Mesenchymal stem cell (in vitro differentiated cells and primary cell): ENCODE measurements around the gene ITK.
A peak's percentile ranks its signal among the peaks of the same experiment; 100 is the strongest.

Source experiments
- DNase-seq: peaks from one replicate; pipeline ENCODE4 v3.0.0-alpha.2; 2013
- H2AFZ ChIP-seq: one replicate; pipeline ENCODE4 v1.6.1; 2013; ENCODE audit warnings: low read depth, mild to moderate bottlenecking, control low read depth, inconsistent platforms, low read length, moderate library complexity
- H2AK5ac ChIP-seq: 2 replicates; pipeline ENCODE4 v1.6.1; 2013; ENCODE audit warnings: low read length, moderate library complexity, mild to moderate bottlenecking, inconsistent platforms; ENCODE audit not compliant: severe bottlenecking
- H2BK120ac ChIP-seq: one replicate; pipeline ENCODE4 v1.6.1; 2013; ENCODE audit warnings: low read depth, mild to moderate bottlenecking, inconsistent platforms, low read length, moderate library complexity
- H2BK12ac ChIP-seq, 2 experiments: one replicate each; pipeline ENCODE4 v1.6.1; 2013; ENCODE audit warnings: inconsistent platforms in 2 of 2, low read length in 2 of 2, mild to moderate bottlenecking in 2 of 2, moderate library complexity in 2 of 2, control low read depth in 1 of 2
- H2BK15ac ChIP-seq: one replicate; pipeline ENCODE4 v1.6.1; 2013; ENCODE audit warnings: mild to moderate bottlenecking, low read depth, inconsistent platforms; ENCODE audit not compliant: poor library complexity, severe bottlenecking
- H2BK5ac ChIP-seq: 2 replicates; pipeline ENCODE4 v1.6.1; 2013; ENCODE audit warnings: low read depth, mild to moderate bottlenecking, low read length, control low read depth, inconsistent platforms; ENCODE audit not compliant: poor library complexity, severe bottlenecking
- H3K14ac ChIP-seq, 2 experiments: one replicate each; pipeline ENCODE4 v1.6.1; 2013; ENCODE audit warnings: inconsistent platforms in 2 of 2, low read length in 2 of 2, control low read depth in 1 of 2, mild to moderate bottlenecking in 1 of 2, moderate library complexity in 1 of 2
- H3K18ac ChIP-seq, 2 experiments: one replicate each; pipeline ENCODE4 v1.6.1; 2013; ENCODE audit warnings: inconsistent platforms in 2 of 2, low read length in 2 of 2, control low read depth in 1 of 2, low read depth in 1 of 2, mild to moderate bottlenecking in 1 of 2
- H3K23ac ChIP-seq, 2 experiments: one replicate each; pipeline ENCODE4 v1.6.1; 2013; ENCODE audit warnings: inconsistent platforms in 2 of 2, low read length in 2 of 2, mild to moderate bottlenecking in 2 of 2, moderate library complexity in 2 of 2, control low read depth in 1 of 2
- H3K27ac ChIP-seq: 2 replicates; pipeline ENCODE4 v1.5.1; 2013; ENCODE audit warnings: mild to moderate bottlenecking, moderate library complexity, low read length, control low read depth, inconsistent platforms; ENCODE audit not compliant: poor library complexity, severe bottlenecking
- H3K27me3 ChIP-seq, 2 experiments: 2 replicates each; pipeline versions ENCODE4 v1.6.1 to v1.7.0; 2013; ENCODE audit warnings: low read length in 2 of 2, mild to moderate bottlenecking in 2 of 2, moderate library complexity in 2 of 2, control low read depth in 1 of 2, inconsistent platforms in 1 of 2; ENCODE audit not compliant: control insufficient read depth in 1 of 2, insufficient read depth in 1 of 2
- H3K36me3 ChIP-seq, 2 experiments: 2 replicates each; pipeline versions ENCODE4 v1.6.1 to v1.7.0; 2013; ENCODE audit warnings: low read length in 2 of 2, control low read depth in 1 of 2, inconsistent platforms in 1 of 2, low read depth in 1 of 2, mild to moderate bottlenecking in 1 of 2; ENCODE audit not compliant: insufficient read depth in 2 of 2, control insufficient read depth in 1 of 2
- H3K4ac ChIP-seq, 2 experiments: one replicate each; pipeline ENCODE4 v1.6.1; 2013; ENCODE audit warnings: inconsistent platforms in 2 of 2, low read length in 2 of 2, mild to moderate bottlenecking in 2 of 2, moderate library complexity in 2 of 2, control low read depth in 1 of 2, low read depth in 1 of 2
- H3K4me1 ChIP-seq: 2 replicates; pipeline ENCODE4 v1.6.1; 2013; ENCODE audit warnings: low read depth, low read length, control low read depth; ENCODE audit not compliant: control insufficient read depth, insufficient read depth
- H3K4me2 ChIP-seq: 2 replicates; pipeline ENCODE4 v1.6.1; 2013; ENCODE audit warnings: low read length, mild to moderate bottlenecking, inconsistent platforms; ENCODE audit not compliant: poor library complexity, severe bottlenecking
- H3K4me3 ChIP-seq, 2 experiments: 2 replicates each; pipeline versions ENCODE4 v1.5.1 to v1.7.0; 2013; ENCODE audit warnings: low read length in 2 of 2, mild to moderate bottlenecking in 2 of 2, control low read depth in 1 of 2, low read depth in 1 of 2; ENCODE audit not compliant: insufficient read depth in 1 of 2
- H3K79me1 ChIP-seq: replicated peaks from 2 replicates; pipeline ENCODE4 v1.6.1; 2013; ENCODE audit warnings: mild to moderate bottlenecking, control low read depth, low read length, inconsistent platforms; ENCODE audit not compliant: poor library complexity, severe bottlenecking
- H3K9ac ChIP-seq: 2 replicates; pipeline ENCODE4 v1.7.0; 2013; ENCODE audit warnings: mild to moderate bottlenecking, low read length, moderate library complexity
- H3K9me3 ChIP-seq: 2 replicates; pipeline ENCODE4 v1.7.0; 2013; ENCODE audit warnings: mild to moderate bottlenecking, low read length; ENCODE audit not compliant: control insufficient read depth
- H4K8ac ChIP-seq: one replicate; pipeline ENCODE4 v1.6.1; 2013; ENCODE audit warnings: inconsistent platforms, mild to moderate bottlenecking, low read length, moderate library complexity
- H4K91ac ChIP-seq: one replicate; pipeline ENCODE4 v1.6.1; 2013; ENCODE audit warnings: mild to moderate bottlenecking, low read length, inconsistent platforms
- WGBS: methylation state at CpG from one replicate; pipeline ENCODE4 v1.1.7; 2013; ENCODE audit warnings: mixed read lengths; 5-methylcytosine and 5-hydroxymethylcytosine counted together

Gene ITK

DNA sequence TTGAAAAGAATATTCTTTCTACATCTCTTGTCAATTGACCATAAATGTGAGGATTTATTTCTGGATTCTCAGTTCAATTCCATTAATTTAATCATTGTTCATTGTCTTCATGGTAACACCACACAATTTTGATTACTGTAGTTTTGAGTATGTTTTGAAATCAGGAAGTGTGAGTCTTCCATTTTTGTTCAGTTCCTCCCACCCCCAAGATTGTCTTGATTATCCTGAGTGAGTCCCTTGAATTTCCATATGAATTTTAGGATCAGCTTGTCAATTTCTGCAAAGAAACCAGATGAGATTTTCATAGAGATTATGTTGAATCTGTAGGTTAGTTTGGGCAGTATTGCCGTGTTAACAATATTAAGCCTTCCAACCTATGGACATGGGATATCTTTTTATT lies 94.8 kb downstream of the ITK start:
- no peak overlapping the region for H3K4ac ChIP-seq
- no peak overlapping the region for H2BK12ac ChIP-seq
- WGBS = 100% methylated on average over 1 of the region's 1 CpG
- no peaks in the 10 kb centered on the region for H3K27me3 ChIP-seq
- DNase-seq = no peak
- no peaks in the 10 kb centered on the region for H3K4me1 ChIP-seq
- H4K8ac ChIP-seq = no peak overlapping the region
- H3K4me2 ChIP-seq = no peak overlapping the region
- no peak overlapping the region for H3K4me3 ChIP-seq
- peaks cover 28% of the 10 kb centered on the region for H3K79me1 ChIP-seq
- no peak overlapping the region for H3K18ac ChIP-seq
- H2BK5ac ChIP-seq = no peak overlapping the region
- H3K23ac ChIP-seq = no peak overlapping the region
- H3K27ac ChIP-seq = no peak overlapping the region
- no peak overlapping the region for H3K9ac ChIP-seq
- H2BK15ac ChIP-seq = no peak overlapping the region
- H4K91ac ChIP-seq = no peak overlapping the region
- H3K14ac ChIP-seq = no peak overlapping the region
- no peak overlapping the region for H2AFZ ChIP-seq
- H3K9me3 ChIP-seq = no peaks in the 10 kb centered on the region
- H3K36me3 ChIP-seq = peaks cover 0 to 5% of the 10 kb centered on the region in 2 experiments
- no peak overlapping the region for H2AK5ac ChIP-seq
- H2BK120ac ChIP-seq = no peak overlapping the region

DNA sequence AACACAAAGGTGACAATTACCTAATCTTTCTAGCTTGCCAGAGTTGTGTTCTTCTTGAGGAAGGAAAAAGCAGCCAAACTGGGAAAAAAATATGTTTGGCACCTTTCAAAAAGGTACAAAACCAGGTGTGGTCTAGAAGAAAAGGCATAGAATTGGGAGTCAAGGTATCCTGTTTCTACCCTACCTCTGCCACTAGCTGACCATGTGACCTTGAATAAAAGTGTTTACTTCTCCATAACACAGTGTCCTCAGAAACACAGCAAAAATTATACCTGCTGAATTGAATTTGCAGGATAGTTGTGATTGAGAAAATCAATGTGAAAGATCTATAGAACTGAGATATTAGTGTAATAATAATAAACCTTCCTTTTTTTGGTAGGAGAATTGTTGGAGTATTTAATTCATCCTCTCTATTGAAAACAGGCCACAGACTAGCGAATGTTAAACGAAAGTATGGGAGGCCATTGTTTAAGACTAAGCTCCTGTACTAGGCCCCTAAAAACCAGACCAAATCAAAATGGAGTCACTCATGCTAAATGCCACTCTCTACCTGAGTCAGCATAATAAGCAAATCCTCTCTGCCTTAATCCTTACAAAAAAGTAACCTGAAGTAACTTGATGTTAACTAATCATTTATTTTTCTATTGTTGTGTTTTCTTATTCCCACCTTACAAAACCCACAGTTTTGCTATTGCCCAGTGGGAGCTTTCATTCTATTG lies 97.8 kb downstream of the ITK start:
- no peaks in the 10 kb centered on the region for H3K4me1 ChIP-seq
- no peak for DNase-seq
- H2AFZ ChIP-seq = no peak overlapping the region
- H3K4me2 ChIP-seq = no peak overlapping the region
- H2BK120ac ChIP-seq = no peak overlapping the region
- no peaks in the 10 kb centered on the region for H3K36me3 ChIP-seq
- H4K91ac ChIP-seq = no peak overlapping the region
- H3K4me3 ChIP-seq = no peak overlapping the region
- WGBS = 93% methylated on average over 2 of the region's 2 CpGs
- no peak overlapping the region for H3K4ac ChIP-seq
- H3K27ac ChIP-seq = no peak overlapping the region
- no peak overlapping the region for H2BK12ac ChIP-seq
- no peak overlapping the region for H3K14ac ChIP-seq
- no peak overlapping the region for H4K8ac ChIP-seq
- H3K9ac ChIP-seq = no peak overlapping the region
- no peak overlapping the region for H2BK5ac ChIP-seq
- H3K79me1 ChIP-seq = peaks cover 21% of the 10 kb centered on the region
- H3K18ac ChIP-seq = no peak overlapping the region
- no peak overlapping the region for H3K23ac ChIP-seq
- H3K9me3 ChIP-seq = no peaks in the 10 kb centered on the region
- no peak overlapping the region for H2AK5ac ChIP-seq
- no peaks in the 10 kb centered on the region for H3K27me3 ChIP-seq
- no peak overlapping the region for H2BK15ac ChIP-seq

DNA sequence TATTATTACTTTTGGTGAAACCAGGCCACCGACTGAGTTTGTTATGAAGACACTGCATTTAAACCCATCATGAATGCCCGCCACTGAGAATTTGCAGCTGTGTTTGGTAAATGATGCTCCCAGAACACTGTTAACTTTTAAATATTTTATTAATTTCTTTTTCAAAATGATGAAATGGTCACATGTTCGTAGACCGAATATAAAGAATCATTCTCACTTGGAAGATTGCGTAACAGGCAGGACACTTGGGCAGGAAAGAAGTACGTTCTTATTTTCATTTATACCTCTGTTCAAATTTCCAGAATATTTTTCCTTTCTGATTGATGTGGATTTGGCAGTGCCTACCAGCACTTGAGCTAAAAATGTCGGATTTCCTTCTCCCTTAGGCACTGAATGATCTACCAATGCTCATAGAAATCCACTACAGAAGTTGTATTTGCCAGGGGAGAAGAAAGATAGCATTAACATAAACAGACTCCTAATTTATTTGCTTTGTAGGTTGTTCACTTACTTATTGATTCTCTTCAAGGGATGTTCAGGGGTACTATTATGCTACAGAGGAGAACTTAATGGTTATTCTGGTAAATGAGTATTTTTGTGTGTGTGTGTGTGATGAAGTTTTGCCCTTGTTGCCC lies 99.1 kb downstream of the ITK start:
- DNase-seq = no peak
- 100% methylated on average over 5 of the region's 7 CpGs for WGBS

DNA sequence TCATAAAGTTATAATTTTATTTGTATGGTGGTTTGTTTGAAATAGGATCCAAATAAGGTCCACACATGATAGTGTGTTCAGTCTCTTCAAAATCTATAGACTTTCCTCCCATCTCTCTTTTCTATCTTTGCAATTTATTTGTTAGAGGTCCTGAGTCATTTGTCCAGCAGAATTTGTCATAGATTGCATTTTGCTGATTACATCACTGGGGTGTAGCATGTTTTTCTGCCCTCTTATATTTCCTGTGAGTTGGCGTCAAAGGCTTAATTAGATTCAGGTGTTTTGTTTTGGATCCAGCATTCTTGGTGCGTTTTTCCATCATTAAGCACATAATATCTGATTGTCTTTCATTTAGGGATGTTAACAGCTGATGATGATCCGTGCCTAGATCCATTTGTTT lies 100.3 kb downstream of the ITK start:
- Histone ChIP-seq H3K4me3 (no peak overlapping the region), H3K14ac (no peak overlapping the region), H2AK5ac (no peak overlapping the region), H3K27me3 (no peaks in the 10 kb centered on the region), H4K91ac (no peak overlapping the region), H3K9ac (peak overlapping the region; percentile 61), H3K23ac (no peak overlapping the region), H3K4me2 (no peak overlapping the region), H3K4ac (no peak overlapping the region), H2BK120ac (no peak overlapping the region), H2AFZ (no peak overlapping the region), H3K18ac (no peak overlapping the region), H3K4me1 (peaks cover 2% of the 10 kb centered on the region), H3K9me3 (no peaks in the 10 kb centered on the region), H4K8ac (no peak overlapping the region), H3K36me3 (peaks cover 0 to 6% of the 10 kb centered on the region in 2 experiments), H2BK12ac (no peak overlapping the region), H3K79me1 (peaks cover 25% of the 10 kb centered on the region), H2BK5ac (no peak overlapping the region), H2BK15ac (no peak overlapping the region), H3K27ac (no peak overlapping the region)
- WGBS = no CpG with 5 or more reads among the region's 3 CpGs
- no peak for DNase-seq

More for the DNA sequence above, 99.1 kb downstream of the ITK start:
- H3K9ac ChIP-seq = no peak overlapping the region
- H3K27me3 ChIP-seq = no peaks in the 10 kb centered on the region
- no peaks in the 10 kb centered on the region for H3K36me3 ChIP-seq
- H3K4me3 ChIP-seq = no peak overlapping the region
- H2BK5ac ChIP-seq = no peak overlapping the region
- no peak overlapping the region for H3K18ac ChIP-seq
- no peak overlapping the region for H2AFZ ChIP-seq
- H3K27ac ChIP-seq = no peak overlapping the region
- H2BK15ac ChIP-seq = no peak overlapping the region
- no peak overlapping the region for H2BK120ac ChIP-seq
- no peak overlapping the region for H4K8ac ChIP-seq
- H3K79me1 ChIP-seq = peaks cover 22% of the 10 kb centered on the region
- no peak overlapping the region for H2BK12ac ChIP-seq
- no peak overlapping the region for H3K23ac ChIP-seq
- H2AK5ac ChIP-seq = no peak overlapping the region
- H3K4ac ChIP-seq = no peak overlapping the region
- no peaks in the 10 kb centered on the region for H3K4me1 ChIP-seq
- H4K91ac ChIP-seq = no peak overlapping the region
- no peak overlapping the region for H3K4me2 ChIP-seq
- no peaks in the 10 kb centered on the region for H3K9me3 ChIP-seq
- H3K14ac ChIP-seq = no peak overlapping the region
